SU-DHL-6 (cell line): Measurements from ENCODE around the gene MAP7.

ENCODE experiments used
- EZH2phosphoT487 ChIP-seq: fragments of 200-600 bp; sonication (generic), shearing (Covaris generic); conservative IDR thresholded peaks from 2 replicates; pipeline ENCODE4 v1.6.1; 2018; ENCODE audit warnings: mild to moderate bottlenecking, antibody characterized with exemption, low read length, moderate library complexity, mixed read lengths
- TF ChIP-seq, protein P1 (sequence below): fragments of 200-600 bp; sonication (generic); IDR thresholded peaks from one replicate; pipeline ENCODE4 v1.5.1; 2017; ENCODE audit warnings: antibody characterized with exemption, mild to moderate bottlenecking, low read length, moderate library complexity; ENCODE audit not compliant: insufficient read depth, poor library complexity, severe bottlenecking

DNA sequence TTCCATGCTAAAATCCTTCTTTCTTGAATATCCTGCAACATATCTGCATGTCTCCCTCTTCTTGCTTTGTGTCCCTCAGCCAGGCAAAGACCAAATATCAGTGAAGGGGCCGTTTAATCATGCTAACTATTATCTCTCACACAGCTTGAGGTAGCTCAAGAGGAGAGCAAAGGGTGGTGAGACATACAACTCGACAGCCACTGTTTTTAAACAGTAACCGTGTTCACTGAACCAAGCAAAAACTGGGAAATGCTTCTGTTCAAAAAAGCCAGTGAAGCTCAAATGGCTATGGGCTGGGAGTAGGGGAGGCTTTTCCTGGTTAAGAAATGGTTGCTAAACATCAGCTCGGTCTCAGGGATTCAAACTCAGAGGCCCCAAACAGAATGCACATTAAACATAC is 83.4 kb downstream of the MAP7 start:
- TF ChIP-seq EZH2phosphoT487: no peak
- TF ChIP-seq, protein P1, sequence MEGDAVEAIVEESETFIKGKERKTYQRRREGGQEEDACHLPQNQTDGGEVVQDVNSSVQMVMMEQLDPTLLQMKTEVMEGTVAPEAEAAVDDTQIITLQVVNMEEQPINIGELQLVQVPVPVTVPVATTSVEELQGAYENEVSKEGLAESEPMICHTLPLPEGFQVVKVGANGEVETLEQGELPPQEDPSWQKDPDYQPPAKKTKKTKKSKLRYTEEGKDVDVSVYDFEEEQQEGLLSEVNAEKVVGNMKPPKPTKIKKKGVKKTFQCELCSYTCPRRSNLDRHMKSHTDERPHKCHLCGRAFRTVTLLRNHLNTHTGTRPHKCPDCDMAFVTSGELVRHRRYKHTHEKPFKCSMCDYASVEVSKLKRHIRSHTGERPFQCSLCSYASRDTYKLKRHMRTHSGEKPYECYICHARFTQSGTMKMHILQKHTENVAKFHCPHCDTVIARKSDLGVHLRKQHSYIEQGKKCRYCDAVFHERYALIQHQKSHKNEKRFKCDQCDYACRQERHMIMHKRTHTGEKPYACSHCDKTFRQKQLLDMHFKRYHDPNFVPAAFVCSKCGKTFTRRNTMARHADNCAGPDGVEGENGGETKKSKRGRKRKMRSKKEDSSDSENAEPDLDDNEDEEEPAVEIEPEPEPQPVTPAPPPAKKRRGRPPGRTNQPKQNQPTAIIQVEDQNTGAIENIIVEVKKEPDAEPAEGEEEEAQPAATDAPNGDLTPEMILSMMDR: no peak
